MM.1S (cell line): ENCODE data around the gene COL13A1.

ENCODE experiments used
- DNase-seq: peaks from one replicate; pipeline ENCODE4 v3.0.0-alpha.2; 2015
- H2AFZ ChIP-seq: fragments of 300-600 bp; sonication (generic); 2 replicates; pipeline ENCODE4 v1.6.0; 2016; ENCODE audit warnings: antibody characterized with exemption, low read length
- H3F3A ChIP-seq: fragments of 300-600 bp; sonication (generic); 2 replicates; pipeline ENCODE4 v1.6.1; 2016; ENCODE audit warnings: mild to moderate bottlenecking, antibody characterized with exemption, low read length, moderate library complexity, mixed read lengths; ENCODE audit not compliant: insufficient read depth
- H3K27ac ChIP-seq: fragments of 300-600 bp; sonication (generic); 2 replicates; pipeline ENCODE4 v1.5.1; 2016; ENCODE audit warnings: mild to moderate bottlenecking, low read length
- H3K27me3 ChIP-seq: fragments of 300-600 bp; sonication (generic); replicated peaks from 2 replicates; pipeline ENCODE4 v1.6.0; 2016; ENCODE audit warnings: low read length; ENCODE audit not compliant: insufficient read depth
- H3K36me3 ChIP-seq: fragments of 300-600 bp; sonication (generic); replicated peaks from 2 replicates; pipeline ENCODE4 v1.6.1; 2016; ENCODE audit warnings: mild to moderate bottlenecking, low read length, mixed read lengths; ENCODE audit not compliant: insufficient read depth
- H3K4me1 ChIP-seq: fragments of 300-600 bp; sonication (generic); 2 replicates; pipeline ENCODE4 v1.6.1; 2016; ENCODE audit warnings: low read length, mixed read lengths
- H3K4me2 ChIP-seq: fragments of 300-600 bp; sonication (generic); 2 replicates; pipeline ENCODE4 v1.6.0; 2016; ENCODE audit warnings: low read depth, low read length
- H3K4me3 ChIP-seq: fragments of 300-600 bp; sonication (generic); 2 replicates; pipeline ENCODE4 v1.5.1; 2016; ENCODE audit warnings: low read length, mixed read lengths
- H3K79me2 ChIP-seq: fragments of 300-600 bp; sonication (generic); 2 replicates; pipeline ENCODE4 v1.6.1; 2016; ENCODE audit warnings: mixed run types, low read length, mixed read lengths
- H3K9ac ChIP-seq: fragments of 300-600 bp; sonication (generic); 2 replicates; pipeline ENCODE4 v1.6.1; 2016; ENCODE audit warnings: low read length, mixed read lengths
- H3K9me2 ChIP-seq: fragments of 300-600 bp; sonication (generic); replicated peaks from 2 replicates; pipeline ENCODE4 v1.6.1; 2016; ENCODE audit warnings: mild to moderate bottlenecking, low read length, mixed read lengths; ENCODE audit not compliant: insufficient read depth
- H3K9me3 ChIP-seq: fragments of 300-600 bp; sonication (generic); replicated peaks from 2 replicates; pipeline ENCODE4 v1.6.1; 2016; ENCODE audit warnings: mild to moderate bottlenecking, low read length, mixed read lengths; ENCODE audit not compliant: insufficient read depth
- H4K20me1 ChIP-seq: fragments of 300-600 bp; sonication (generic); 2 replicates; pipeline ENCODE4 v1.6.1; 2016; ENCODE audit warnings: mild to moderate bottlenecking, low read length, moderate library complexity, mixed read lengths; ENCODE audit not compliant: insufficient read depth
- EZH2 ChIP-seq: fragments of 300-600 bp; sonication (generic); optimal IDR thresholded peaks from 2 replicates; pipeline ENCODE3; 2017; ENCODE audit warnings: low read depth, mild to moderate bottlenecking, antibody characterized with exemption, low read length, mixed read lengths
- EZH2phosphoT487 ChIP-seq: fragments of 300-600 bp; sonication (generic); IDR thresholded peaks from 2 replicates; pipeline ENCODE4 v1.6.1; 2018; ENCODE audit warnings: antibody characterized with exemption, low read length
- TF ChIP-seq, protein P1 (sequence below): fragments of 300-600 bp; sonication (generic); IDR thresholded peaks from 2 replicates; pipeline ENCODE4 v1.5.1; 2016; ENCODE audit warnings: antibody characterized with exemption, low read length, mixed read lengths

The COL13A1 gene

DNA sequence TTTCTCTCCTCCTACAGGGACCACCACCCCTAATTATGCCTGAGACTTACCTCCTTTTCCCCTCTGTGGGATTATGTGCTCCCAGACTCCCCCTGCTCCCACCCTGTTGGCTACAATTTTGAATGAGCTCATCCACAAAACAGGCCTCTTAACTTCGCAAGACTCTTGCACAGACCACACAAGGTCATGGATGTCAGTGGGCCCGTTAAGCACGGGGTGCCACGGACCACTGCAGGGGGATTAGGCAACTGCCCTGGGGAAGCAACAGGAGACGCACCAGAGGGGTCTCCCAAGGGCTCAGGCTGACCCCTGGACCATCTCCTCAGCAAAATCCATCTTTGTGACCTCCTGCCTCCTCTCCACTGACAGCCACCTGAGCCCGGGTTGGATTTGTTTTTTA is 42.1 kb upstream of the COL13A1 start:
- TF ChIP-seq EZH2, result no peak
- TF ChIP-seq, protein P1, sequence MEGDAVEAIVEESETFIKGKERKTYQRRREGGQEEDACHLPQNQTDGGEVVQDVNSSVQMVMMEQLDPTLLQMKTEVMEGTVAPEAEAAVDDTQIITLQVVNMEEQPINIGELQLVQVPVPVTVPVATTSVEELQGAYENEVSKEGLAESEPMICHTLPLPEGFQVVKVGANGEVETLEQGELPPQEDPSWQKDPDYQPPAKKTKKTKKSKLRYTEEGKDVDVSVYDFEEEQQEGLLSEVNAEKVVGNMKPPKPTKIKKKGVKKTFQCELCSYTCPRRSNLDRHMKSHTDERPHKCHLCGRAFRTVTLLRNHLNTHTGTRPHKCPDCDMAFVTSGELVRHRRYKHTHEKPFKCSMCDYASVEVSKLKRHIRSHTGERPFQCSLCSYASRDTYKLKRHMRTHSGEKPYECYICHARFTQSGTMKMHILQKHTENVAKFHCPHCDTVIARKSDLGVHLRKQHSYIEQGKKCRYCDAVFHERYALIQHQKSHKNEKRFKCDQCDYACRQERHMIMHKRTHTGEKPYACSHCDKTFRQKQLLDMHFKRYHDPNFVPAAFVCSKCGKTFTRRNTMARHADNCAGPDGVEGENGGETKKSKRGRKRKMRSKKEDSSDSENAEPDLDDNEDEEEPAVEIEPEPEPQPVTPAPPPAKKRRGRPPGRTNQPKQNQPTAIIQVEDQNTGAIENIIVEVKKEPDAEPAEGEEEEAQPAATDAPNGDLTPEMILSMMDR, result no peak
- TF ChIP-seq EZH2phosphoT487, result no peak
- no peak for DNase-seq

GRCh38 chr10:69760072-69760471 is 41.6 kb upstream of the COL13A1 start:
- no peak overlapping the region for H3K4me3 ChIP-seq
- no peak overlapping the region for H2AFZ ChIP-seq
- no peaks in the 10 kb centered on the region for H3K9me3 ChIP-seq
- peaks cover 36% of the 10 kb centered on the region for H3K27me3 ChIP-seq
- no peak for TF ChIP-seq EZH2phosphoT487
- TF ChIP-seq, protein P1, result no peak
- no peak for TF ChIP-seq EZH2
- no peaks in the 10 kb centered on the region for H3K9me2 ChIP-seq
- no peak overlapping the region for H3K27ac ChIP-seq
- no peaks in the 10 kb centered on the region for H3K4me1 ChIP-seq
- no peak overlapping the region for H3K9ac ChIP-seq
- H3K4me2 ChIP-seq, result no peak overlapping the region
- no peaks in the 10 kb centered on the region for H3F3A ChIP-seq
- no peaks in the 10 kb centered on the region for H3K36me3 ChIP-seq
- H3K79me2 ChIP-seq, result no peaks in the 10 kb centered on the region
- no peaks in the 10 kb centered on the region for H4K20me1 ChIP-seq
- no peak for DNase-seq

More for the DNA sequence above, 42.1 kb upstream of the COL13A1 start:
- no peak overlapping the region for H3K27ac ChIP-seq
- H3K4me3 ChIP-seq, result no peak overlapping the region
- H4K20me1 ChIP-seq, result no peaks in the 10 kb centered on the region
- no peaks in the 10 kb centered on the region for H3K79me2 ChIP-seq
- H3K9me3 ChIP-seq, result no peaks in the 10 kb centered on the region
- H3K4me2 ChIP-seq, result no peak overlapping the region
- no peaks in the 10 kb centered on the region for H3F3A ChIP-seq
- H3K36me3 ChIP-seq, result no peaks in the 10 kb centered on the region
- no peaks in the 10 kb centered on the region for H3K9me2 ChIP-seq
- no peak overlapping the region for H2AFZ ChIP-seq
- H3K27me3 ChIP-seq, result peaks cover 32% of the 10 kb centered on the region
- H3K4me1 ChIP-seq, result no peaks in the 10 kb centered on the region
- no peak overlapping the region for H3K9ac ChIP-seq

DNA sequence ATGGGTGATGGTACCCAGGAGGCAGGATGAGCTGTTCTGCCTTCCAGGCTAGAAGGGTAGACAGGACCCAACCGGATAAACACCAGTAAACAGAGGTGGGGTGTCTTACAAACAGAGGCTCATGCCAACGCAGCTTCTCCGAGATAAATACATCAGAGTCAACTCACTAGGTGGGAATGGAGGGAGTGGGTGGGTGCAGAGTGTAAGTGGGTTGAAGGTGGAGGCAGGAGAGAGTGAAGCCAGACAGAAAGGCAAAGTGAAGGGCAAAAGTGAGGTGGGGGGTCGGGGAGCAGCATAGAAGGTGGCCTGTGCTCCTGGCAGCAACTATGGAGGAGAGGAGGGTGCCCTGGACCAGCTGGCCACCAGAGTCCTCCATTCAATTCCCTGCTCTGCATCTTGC is 40.4 kb upstream of the COL13A1 start:
- Histone ChIP-seq H3K27ac (no peak overlapping the region), H3K4me3 (no peak overlapping the region), H2AFZ (no peak overlapping the region), H4K20me1 (no peaks in the 10 kb centered on the region), H3K4me1 (no peaks in the 10 kb centered on the region), H3K27me3 (peaks cover 39% of the 10 kb centered on the region), H3K36me3 (no peaks in the 10 kb centered on the region), H3K9me3 (no peaks in the 10 kb centered on the region), H3K9me2 (no peaks in the 10 kb centered on the region), H3F3A (no peaks in the 10 kb centered on the region), H3K9ac (no peak overlapping the region), H3K79me2 (no peaks in the 10 kb centered on the region), H3K4me2 (no peak overlapping the region)
- DNase-seq, result no peak
- TF ChIP-seq, protein P1, result no peak
- no peak for TF ChIP-seq EZH2
